GM19467 (cell line): ENCODE results near the gene ZBED2.

ENCODE experiments used
- ATAC-seq: cut with Tn5 transposase; IDR thresholded peaks from one replicate; pipeline ENCODE4 v1.9.1; 2021; ENCODE audit warnings: mild to moderate bottlenecking, moderate library complexity; ENCODE audit not compliant: unreplicated experiment

ZBED2 gene

GRCh38 chr3:111604119-111604518 lies 9.0 kb upstream of the ZBED2 start:
- peak; percentile 12 for ATAC-seq

- ATAC-seq, result peak; percentile 56
Observed at GRCh38 chr3:111603679-111604078, 8.5 kb upstream of the ZBED2 start.

GRCh38 chr3:111601810-111602209 lies 6.7 kb upstream of the ZBED2 start:
- no peak for ATAC-seq

GRCh38 chr3:111598552-111598951 lies 3.4 kb upstream of the ZBED2 start:
- ATAC-seq, result no peak

- no peak for ATAC-seq
Observed at GRCh38 chr3:111598139-111598538, 3.0 kb upstream of the ZBED2 start.

GRCh38 chr3:111596328-111596727 lies 1.2 kb upstream of the ZBED2 start:
- no peak for ATAC-seq

- no peak for ATAC-seq
Observed at GRCh38 chr3:111594781-111595180, 365 bp downstream of the ZBED2 start.

GRCh38 chr3:111594205-111594604 lies 941 bp downstream of the ZBED2 start:
- peak; percentile 70 for ATAC-seq

- ATAC-seq, result no peak
Observed at GRCh38 chr3:111593666-111594065, 1.5 kb downstream of the ZBED2 start.

- ATAC-seq, result no peak
Observed at GRCh38 chr3:111592936-111593335, 2.2 kb downstream of the ZBED2 start.

- no peak for ATAC-seq
Observed at GRCh38 chr3:111592143-111592542, 3.0 kb downstream of the ZBED2 start.

- ATAC-seq, result no peak
Observed at GRCh38 chr3:111591555-111591954, 3.6 kb downstream of the ZBED2 start.

GRCh38 chr3:111590143-111590491 lies 5.0 kb downstream of the ZBED2 start:
- no peak for ATAC-seq

- ATAC-seq, result no peak
Observed at GRCh38 chr3:111589303-111590142, 5.6 kb downstream of the ZBED2 start.

- no peak for ATAC-seq
Observed at GRCh38 chr3:111588527-111588926, 6.6 kb downstream of the ZBED2 start.

GRCh38 chr3:111585217-111585616 lies 9.9 kb downstream of the ZBED2 start:
- no peak for ATAC-seq

GRCh38 chr3:111584744-111585143 lies 10.4 kb downstream of the ZBED2 start:
- no peak for ATAC-seq

- ATAC-seq, result no peak
Observed at GRCh38 chr3:111582120-111582474, 13.0 kb downstream of the ZBED2 start.

- ATAC-seq, result no peak
Observed at GRCh38 chr3:111581403-111582119, 13.6 kb downstream of the ZBED2 start.

- no peak for ATAC-seq
Observed at GRCh38 chr3:111579495-111579894, 15.7 kb downstream of the ZBED2 start.

- ATAC-seq, result no peak
Observed at GRCh38 chr3:111578867-111579266, 16.3 kb downstream of the ZBED2 start.
